Medulla oblongata (tissue), 1 donor: ENCODE measurements around the gene IFT81.
A peak's percentile ranks its signal among the peaks of the same experiment; 100 is the strongest.
"Not testable (repeated sequence)": the region's sequence is repeated elsewhere in the genome, so short reads cannot be mapped to it uniquely, and the experiment has no call there.

Source experiments
- DNase-seq: peaks from one replicate; pipeline ENCODE4 v3.0.0-alpha.2; 2015; ENCODE audit errors: extremely low spot score

IFT81 gene

DNA sequence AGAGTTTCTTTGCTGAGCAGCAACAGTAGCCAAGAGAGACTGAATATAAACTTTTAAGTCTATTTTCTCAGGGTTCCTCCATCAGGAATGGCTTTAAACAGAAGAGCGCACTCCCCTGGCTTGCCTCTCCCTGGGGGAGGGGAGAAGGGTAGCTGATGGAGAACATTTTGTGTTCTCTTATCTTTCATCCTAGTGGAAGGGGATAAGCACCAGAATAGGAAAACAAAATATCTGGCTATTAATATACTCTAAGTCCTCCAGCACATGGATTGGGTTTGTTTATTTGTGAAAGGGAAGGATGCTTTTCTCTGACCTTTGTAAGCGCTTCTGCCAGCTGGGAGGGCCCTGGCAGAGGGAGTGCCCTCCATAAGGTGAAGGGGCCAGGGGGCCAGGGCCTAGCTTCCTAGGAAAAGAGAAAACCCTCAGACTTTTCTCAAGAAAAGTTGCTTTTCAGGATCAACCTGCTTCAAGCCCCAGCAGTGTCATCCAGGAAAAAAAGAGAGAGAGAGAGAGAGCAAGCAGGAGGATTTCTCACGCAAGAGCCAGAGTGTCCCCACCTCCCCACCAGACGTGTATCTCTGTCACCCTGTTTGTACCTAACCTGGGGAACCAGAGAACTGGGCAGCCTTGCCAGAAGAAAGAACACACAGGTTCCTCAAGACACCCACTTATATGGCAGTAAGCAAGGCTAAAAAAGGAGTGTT lies 122.6 kb downstream of the IFT81 start:
- DNase-seq: no peak

DNA sequence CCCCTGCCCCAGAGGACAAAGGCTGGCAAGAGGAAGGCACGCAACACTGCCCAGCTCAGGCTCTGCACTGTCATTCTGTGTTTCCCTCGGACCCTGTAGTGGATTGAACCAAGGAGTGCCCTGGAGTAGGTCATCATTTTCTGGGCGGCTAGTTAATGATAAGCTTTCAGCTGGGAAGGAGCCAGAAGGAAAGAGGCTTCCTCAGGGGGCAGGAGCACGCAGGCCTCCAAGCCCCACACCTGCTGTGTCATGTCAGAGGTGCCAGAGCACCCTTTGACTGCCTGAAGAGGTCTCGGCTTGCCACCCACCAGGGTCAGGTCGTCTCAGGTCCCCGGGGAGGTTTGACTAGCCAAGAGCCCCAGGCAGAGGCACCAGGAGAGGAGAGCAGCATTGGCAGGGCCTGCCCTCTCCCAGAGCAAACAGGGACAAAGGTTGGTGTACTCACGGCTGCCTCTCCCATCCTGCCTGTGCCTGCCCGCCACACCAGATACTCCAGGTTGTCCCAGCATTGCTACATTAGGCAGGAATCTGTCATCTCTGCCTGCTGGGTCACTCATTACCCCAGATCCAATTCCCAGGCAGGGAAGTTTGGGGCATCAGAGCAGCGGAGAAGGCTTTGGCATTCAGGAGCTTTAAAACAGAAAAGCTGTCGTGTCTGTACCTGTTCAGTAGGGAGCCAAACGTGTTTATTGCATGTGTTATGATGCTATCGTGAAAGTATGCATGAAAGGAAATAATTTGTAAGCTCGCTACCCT lies 123.4 kb downstream of the IFT81 start:
- no peak for DNase-seq

DNA sequence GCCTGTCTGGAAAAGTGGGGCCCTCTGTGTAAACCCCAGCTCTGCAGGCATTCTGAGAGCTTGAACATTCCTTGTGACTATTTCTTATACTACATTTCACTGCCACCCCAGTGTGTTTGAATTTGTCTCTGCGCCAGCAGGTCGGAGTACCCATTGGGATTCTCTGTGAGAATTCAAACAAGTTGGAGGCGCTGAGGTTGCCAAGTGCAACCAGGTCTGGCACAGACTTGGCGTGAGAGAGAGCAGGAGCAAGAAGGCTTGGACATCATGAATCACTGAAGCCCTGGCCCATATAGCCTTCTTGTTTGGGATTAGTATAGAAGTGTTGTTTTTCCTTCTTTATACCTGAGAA lies 123.9 kb downstream of the IFT81 start:
- no peak for DNase-seq

DNA sequence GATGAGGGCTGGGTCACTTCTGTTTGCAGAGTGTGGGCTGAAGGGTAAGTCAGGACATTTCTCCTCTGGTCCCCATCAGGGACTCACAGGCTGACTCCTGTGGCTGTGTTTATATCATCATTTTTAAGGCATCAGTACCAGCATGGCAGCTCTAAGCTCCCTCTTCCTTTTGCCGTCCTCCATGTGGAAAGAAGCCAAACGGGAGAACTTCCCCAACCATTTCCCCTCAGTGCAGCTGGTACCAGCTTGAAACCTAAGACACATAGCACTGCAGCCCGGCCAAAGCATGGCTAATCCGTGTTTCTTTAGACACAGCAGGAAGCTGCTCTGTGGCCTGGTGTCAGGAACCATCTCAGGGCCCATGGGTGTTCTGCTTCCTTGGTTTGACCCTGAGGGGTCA lies 124.9 kb downstream of the IFT81 start:
- no peak for DNase-seq

DNA sequence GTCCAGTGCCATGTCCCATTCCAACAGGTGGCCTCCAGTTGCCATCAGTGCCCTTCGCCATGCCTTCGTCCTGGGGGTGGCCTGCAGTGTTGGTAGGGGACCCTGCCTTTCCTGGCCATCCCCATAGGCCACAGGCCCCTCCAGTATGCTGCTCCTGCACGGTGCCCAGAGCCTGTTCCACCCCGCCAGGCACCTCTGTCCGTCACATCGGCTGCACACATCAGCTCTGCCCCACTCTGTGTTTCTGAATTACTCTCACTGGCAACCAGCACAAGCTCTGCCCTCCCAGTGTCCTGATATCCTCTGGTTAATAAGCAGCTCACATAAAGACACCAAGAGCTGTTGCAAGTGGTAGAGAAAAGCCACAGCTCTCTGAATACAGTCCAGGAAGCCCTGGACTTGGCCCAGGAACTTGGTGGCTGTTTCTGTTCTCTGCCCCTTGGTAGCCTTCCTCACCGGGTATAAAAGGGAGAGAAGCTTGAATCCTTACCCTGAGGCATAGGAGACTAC lies 125.6 kb downstream of the IFT81 start:
- DNase-seq: peak; percentile 57

DNA sequence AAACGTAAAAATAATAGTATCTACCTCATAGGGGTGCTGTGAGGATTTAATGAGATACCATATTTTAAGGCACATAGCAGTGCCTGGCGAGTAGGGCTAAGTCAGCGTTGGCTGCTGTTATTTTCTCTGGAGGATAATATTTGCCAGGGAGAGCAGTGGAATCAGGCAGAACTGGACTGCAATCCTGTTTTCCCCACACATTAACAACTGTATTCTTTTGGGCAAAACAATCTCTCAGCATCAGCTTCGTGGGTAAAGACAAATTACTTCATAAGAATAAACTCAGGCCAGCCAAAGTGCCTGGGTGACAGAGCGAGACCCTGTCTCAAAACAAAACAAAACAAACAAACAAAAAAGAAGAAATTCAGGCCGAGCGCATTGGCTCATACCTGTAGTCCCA lies 127.2 kb downstream of the IFT81 start:
- DNase-seq: no peak

DNA sequence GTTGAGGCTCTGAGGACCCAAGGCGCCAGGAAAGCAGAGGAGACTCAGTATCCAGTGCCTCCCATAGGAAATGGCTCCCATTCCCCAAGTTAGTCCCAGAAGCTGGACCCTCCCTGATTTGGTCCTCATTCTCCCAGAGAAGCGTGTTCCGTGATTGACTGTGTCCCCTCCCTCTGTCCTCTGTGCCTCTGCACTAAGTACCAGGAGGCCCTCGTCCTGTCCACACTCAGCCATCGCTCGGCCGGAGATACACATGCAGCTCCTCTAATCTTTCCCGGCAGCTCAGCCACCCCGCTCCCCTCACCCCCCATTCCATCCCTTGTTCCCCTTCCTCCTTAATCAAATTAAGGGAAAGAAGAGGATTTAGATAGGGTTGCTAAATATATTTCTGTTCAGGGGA lies 128.6 kb downstream of the IFT81 start:
- no peak for DNase-seq

DNA sequence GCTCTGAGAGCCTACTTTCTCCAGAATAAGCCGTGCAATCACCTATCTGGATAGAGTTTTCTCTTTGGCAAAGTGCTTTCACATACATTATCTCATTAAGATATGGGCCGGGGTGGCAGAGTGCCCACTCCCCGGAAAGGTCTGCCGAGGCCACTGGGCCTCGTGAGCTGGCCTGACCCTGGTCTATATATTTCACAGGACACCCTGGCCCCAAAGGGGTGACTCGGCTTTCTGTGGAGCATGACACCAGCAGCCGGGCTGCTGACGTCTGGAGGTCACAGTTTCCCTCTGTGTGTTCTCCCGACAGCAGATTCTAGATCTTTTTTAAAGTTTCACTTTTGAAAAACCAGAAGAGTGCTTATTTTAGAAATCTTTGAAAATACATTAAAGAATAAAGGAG lies 129.0 kb downstream of the IFT81 start:
- DNase-seq: peak; percentile 51

DNA sequence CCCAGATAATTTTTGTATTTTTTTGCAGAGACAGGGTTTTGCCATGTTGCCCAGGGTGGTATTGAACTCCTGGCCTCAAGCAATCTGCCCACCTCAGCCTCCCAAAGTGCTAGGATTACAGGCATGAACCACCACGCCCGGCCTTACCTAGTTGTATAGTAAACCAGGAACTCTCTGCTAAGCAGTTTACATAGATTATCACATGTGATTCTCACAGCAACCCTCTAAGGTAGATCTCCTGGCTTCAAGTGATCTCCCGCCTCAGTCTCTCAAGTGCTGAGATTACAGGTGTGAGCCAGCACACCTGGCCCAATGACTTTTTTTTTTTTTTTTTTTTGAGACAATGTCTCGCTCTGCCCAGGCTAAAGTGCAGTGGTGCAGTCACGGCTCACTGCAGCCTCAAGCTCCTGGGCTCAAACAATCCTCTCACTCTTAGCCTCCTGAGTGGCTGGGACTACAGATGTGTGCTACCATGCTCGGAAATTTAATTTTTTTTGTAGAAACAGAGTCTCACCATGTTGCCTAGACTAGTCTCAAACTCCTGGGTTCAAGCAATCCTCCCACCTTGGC lies 130.9 kb downstream of the IFT81 start:
- DNase-seq: no peak

DNA sequence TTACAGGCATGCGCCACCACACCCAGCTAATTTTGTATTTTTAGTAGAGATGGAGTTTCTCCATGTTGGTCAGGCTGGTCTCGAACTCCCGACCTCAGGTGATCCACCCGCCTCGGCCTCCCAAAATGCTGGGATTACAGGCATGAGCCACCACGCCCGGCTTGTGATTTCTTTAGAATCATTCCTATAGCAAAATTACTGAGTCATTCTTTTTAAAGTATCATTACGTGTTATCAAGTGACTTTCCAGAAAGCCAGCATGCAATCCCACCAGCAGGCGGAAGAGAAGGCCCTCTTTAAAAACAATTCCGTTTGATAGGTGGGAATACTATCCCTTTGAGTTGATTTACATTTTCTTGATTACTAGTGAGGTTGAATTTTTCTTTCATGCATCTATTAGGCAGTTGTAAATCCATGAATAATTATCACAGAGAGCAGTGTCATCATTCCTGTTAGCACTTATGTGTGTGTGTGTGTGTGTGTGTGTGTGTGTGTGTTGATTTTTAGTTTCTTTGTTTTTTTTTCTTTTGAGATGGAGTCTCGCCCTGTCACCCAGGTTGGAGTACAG lies 131.8 kb downstream of the IFT81 start:
- DNase-seq: not testable (repeated sequence)

DNA sequence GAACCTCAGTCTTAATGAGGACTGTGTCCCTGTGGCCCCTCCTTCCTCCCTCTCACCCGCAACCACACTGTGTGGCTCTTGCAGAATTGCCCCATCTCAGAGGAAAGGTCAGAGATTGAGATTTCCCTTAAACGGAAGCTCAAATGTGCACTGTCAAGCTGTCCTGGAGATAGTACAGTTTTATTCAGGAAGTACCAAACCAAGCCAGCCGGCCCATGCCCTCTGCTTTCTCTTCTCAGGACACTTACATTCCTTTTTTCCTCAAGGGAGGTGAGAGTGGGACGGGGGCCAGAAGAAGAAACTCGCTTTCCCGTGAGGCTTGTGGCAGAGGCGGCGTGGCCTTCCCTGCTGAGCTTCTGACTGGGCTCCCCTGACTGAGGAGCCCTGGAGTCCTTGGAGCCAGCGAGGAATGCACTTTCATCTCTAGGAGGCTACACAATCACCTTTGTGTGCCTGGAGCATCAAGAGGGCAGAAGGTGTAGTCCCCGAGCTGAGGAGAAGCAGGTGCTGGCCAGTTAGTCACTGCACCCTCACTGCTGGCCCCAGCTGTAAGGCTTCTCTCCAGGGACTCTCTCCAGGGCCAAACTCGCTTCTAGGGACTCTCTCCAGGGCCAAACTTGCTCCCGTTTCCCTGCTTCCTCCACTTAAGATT lies 132.7 kb downstream of the IFT81 start:
- peak; percentile 46 for DNase-seq

DNA sequence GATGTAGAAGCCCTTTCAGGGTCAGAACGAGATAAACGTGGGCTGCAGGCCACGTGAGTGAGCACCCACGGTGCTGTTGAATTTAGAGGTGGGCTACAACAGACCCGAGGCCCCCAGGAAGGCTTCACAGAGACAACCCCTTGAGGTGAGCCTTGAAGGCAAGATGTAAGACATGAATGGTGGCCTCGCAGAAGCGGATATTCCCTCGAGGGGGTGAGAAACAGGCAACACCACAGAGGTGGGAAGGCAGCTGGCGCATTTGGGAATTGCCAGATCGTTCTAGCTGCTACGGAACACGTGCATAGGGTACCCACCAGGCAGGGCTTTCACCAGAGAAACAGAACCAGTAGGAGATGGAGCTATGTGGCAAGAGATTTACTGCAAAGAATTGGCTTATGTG lies 134.3 kb downstream of the IFT81 start:
- DNase-seq: no peak

DNA sequence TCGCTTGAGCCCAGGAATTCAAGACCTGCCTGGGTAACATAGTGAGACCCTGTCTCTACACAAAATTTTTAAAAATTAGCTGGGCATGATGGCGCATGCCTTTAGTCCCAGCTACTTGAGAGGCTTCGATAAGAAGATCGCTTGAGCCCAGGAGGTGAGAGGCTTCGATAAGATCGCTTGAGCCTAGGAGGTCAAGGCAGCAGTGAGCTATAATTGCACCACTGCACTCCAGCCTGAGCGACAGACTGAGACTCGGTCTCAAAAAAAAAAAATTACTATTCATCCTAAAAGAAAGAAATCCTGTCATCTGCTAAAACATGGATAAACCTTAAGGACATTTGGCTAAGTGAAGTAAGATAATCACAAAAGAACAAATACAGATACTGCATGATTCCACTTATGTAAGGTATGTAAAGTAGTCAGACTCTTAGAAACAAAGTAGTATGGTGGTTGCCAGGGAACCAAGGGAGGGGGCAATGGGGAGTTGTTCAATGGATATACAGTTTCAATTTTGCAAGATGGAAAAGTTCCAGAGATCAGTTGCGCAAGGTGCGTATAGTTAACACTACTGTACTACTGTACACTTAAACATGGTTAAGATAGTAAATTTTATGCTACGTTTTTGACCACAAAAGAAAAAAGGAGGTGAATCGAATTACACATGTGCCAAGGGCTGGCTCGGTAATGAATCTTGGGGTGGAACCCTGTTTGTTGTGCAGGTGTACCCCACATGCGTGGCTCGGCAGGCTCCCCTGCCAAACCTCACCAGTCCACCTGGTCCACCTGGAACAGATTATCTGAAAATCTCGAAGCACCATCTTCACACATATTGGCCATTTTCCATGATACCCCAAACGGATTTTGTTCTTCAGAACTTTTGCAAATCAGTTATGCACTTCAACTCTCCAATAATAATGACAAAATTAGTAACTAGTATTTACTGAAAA lies 138.6 kb downstream of the IFT81 start:
- DNase-seq: no peak

DNA sequence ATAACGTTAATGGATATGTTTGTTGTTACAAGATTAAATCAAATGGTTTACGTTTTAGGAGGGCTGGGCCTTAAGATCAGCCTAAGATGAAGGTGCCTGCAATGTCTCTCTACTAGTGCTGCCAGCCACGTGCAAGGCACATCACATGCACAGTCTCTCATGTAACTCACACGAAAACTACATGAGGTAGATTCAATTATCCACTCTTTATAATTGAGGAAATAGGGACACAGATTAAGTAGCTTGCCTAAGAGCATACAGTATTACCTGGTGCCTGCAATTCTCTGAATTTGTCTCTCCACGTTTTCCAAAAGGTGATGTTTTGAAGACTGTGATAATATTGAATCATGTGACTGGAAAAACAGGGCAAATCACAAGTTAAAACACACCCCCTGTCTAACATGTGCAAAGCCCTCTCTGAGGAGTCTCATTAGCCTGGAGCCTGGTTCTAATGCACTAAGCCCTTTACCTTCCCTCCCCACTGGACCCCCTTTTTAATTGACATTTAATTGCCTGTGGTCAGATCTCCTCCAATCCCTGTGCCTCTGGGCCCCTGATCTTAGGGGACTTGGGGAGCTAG lies 142.3 kb downstream of the IFT81 start:
- no peak for DNase-seq

DNA sequence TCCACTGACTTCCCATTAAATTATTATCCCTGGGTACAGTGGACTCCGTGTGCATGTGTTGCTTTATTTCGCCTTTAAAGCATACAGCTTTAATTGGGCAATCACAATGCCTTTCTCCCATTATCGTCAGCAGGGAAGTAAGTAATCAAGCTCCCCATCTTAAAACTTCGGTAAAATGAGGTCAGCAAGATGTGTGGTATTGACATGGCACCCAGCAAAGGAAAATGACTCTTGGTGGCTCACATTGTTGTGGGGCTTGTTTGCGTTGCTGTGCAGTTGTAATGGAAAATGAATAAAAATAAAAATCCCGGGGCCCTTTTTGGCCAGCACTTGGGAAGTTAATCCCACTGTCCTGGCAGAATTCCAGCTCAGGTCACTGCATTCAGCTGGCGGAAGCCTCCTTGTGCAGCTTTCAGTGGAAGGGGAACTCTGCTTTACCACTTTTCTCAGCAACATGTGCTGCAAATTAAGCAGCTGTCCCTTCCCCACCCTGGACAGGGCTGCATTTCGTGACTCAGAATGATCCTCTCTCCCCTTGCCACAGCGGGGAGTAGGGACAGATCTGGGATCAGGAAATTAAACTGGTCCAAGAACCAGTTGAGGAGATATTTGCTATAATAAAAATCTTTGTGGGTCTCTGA lies 142.9 kb downstream of the IFT81 start:
- no peak for DNase-seq
